Right kidney (tissue), 1 donor: Measurements from ENCODE around the gene CPEB4.

Experiments
- DNase-seq: peaks from one replicate; pipeline ENCODE4 v3.0.0-alpha.2; 2016

Gene CPEB4

DNA sequence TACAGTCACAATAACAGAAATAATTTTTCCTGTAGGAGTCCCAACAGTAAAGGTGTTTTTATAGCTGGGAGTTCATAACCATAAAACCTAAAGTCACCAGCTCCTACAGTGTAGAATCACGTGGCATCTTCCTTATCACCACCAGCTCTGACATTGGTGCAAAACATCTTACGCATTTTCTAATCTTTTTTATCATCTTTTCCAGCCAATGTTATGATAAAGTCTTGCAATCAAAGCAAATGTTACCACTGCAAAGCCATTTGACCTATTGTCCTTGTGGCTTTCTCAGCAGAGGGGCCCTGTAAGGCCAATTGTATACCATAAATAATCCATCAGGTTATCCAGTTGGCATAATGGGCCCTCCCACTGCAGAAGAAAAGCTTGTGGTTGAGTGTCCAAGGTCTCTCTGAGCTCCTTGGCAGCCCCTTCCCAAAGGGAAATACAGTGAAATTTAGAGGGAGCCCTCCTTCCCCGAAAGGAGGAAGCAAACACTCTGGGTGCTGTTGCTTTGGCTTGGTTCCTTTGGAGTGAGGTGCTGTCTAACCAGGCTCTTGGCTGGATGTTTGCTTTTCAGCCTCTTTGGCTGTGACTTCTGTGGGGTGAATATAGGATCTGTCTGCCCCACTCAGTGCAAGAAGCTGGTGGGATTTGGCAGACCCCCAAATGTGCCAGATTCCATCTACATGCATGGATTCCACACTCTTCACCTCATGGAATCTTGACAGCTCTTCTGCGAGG lies 29.3 kb upstream of the CPEB4 start:
- DNase-seq: no peak

DNA sequence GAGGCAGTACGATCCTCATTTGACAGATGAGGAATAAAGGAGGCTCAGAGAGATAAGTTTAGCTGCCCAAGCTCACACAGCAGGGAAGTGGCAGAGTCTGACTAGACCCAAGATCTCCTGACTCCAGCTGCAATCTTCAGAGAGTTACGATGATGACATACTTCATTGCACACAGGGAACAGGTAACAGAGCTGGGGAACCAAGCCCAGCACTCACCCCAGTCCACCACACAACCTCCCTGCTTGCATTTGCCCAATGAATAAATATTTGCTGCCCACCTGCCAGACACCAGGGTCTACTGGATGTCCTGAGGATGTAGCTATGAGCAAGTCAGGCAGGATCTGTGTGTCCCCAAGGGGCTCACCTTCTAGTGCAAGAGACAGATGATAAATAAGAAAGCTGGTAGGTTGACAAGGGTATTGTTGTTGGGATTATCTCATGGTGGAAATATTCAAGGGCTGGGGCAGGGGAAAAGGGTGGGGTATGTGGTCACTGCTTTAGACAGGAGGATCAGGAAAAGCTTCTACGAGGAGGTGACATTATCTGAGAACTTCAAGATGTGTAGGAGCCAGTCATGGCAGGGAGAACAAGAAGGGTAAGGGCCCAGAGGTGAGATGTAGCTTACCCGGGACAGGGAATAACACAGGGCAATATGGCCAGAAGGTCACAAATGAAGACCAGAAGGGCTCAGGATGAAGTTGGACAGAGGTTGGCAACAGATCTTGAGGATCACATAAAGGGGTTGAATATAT lies 28.6 kb upstream of the CPEB4 start:
- no peak for DNase-seq

DNA sequence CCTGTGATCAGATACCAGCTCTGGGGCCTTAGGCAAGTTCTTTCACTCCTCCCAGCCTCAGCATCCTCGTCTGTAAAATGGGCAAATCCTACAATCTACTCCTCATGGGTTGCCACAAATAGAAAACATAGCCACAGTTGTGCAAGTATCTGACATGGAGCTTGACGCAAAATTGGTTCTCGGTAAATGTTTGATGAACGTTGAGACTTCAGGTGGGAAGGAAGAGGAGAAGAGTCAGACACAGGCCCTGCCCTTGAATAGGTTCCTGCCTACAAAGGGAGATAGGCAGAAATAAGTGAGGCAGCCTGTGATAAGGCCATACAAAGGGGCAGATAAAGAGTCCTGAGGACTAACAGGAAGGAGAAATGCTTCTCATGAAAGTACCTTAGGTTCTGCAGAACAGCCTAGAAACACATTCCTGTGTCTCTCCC lies 26.1 kb upstream of the CPEB4 start:
- DNase-seq: no peak

DNA sequence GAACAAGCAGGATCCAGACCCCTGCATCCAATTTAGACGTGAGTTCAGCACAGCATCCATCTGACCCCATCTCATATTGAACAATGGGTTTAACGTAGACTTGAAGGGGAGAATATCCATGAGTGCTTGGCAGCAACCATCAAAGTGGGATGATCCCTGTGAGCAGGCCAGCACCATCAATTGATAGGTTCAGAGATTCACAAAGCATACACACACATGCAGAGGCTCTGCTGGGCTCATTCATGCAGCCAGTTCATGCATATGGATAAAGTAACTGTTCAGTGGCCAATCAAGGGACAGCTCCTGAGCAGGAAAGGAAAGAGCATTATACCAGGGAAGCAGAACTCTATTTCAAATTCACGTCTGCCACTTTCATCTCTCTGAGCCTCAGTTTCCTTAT lies 24.8 kb upstream of the CPEB4 start:
- no peak for DNase-seq

DNA sequence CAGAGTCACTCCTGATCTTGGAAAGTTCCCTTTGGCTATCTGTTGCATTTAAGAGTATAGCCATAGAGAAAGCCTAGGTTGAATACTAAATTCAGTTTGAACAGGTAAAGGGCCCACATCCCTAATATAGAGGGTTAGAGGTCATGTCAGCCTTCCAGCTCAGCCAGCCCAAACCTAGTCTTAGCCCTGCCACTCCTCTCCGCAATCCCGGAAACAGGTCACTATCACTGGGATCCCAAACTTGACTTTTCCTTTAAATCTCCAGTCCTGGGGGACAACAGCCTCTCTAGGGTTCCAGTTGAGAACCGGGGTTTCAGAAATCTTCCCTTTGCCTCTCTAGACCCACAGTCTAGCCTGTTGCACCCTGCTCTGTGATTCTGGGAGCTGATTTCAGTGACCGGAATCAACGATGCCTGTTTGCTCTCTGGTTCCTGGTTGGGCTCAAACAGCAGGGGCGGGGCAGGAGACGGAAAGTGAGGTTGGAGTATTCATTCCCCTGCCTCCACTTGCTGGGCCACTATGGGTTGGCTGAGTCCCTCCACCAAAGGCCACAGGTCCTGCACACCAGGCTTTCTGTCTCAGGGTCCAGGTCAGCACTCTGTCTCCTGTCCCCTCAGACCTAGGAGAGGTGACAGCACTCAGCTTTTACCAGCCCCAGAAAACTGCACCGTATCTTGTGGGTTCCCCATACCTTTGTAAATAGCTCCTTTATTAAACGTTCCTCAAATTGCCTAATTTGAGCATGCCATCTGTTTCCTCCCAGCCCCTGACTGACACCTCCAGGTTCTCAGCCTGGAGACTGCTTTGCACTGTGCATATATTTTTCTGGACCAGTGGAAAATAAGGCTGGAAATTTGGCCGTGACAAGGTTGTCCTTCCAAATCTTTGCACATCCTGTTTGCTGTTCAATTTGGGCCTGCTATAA lies 23.8 kb upstream of the CPEB4 start:
- DNase-seq: no peak

DNA sequence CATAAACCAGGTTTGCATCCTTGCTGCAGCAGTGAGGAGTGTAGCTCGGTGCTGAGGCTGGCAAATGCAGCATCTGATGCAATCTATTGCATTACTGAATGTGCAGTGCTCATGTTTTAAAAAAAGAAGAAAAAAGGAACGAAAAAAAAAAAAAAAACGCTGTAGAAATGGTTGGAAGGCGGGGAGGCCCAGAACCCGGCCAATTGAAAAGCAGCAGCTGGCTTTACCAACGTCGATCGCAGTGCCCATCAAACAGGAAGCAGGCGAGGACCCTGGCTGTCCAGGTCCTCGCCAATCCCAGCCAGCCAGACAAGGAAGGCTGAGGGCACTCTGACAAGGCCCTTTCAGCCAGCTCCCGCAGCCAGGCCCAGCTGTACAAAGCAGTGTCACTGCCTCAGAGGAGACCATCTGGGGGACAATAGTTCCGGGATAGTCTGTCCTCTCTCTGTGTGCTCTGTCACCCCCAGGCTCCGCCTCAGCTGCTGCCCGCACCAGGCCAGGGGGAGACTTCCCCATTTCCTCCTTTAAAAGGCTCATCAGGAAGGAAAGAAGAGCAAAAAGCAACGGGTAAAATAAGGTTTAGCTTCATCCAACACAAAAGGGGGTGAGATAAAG lies 21.8 kb upstream of the CPEB4 start:
- DNase-seq: no peak

DNA sequence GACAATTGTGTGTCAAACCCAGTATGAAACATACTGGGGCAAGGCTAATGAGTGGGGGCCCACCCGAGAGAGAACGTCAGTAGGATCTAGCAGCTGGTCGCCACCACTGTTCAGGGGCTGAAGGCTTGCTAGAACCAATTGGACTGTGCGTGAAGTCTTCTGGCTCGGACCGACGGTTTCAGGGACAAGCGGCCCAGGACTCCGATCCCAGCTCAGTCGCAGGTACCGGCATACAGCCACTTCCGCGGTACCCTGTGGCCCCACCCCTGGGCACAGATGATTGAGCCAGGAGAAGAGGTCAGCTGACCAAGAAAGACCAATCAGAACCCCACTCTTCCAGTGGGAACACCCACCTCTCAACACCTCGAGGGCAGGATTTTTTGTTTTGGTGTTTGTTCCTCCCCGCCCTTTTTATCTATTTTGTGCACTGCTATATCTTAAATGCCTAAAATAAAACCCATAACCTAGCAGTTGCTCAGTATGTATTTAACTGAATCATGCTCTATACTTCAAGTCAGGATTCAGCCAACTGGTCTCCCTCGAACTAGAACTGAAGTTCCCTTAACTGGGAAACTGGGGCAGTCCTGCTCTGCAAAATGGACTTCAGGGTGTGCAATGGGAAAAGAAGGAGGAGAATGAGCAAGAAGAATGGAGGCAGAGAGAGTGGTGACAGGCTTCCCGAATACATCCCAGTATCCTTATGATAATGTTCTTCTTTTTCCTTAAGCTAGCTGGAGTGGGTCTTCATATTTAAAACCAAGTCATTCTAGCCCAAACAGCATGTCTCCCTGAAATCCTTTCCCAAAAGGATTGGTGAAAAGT lies 21.1 kb upstream of the CPEB4 start:
- DNase-seq: no peak

DNA sequence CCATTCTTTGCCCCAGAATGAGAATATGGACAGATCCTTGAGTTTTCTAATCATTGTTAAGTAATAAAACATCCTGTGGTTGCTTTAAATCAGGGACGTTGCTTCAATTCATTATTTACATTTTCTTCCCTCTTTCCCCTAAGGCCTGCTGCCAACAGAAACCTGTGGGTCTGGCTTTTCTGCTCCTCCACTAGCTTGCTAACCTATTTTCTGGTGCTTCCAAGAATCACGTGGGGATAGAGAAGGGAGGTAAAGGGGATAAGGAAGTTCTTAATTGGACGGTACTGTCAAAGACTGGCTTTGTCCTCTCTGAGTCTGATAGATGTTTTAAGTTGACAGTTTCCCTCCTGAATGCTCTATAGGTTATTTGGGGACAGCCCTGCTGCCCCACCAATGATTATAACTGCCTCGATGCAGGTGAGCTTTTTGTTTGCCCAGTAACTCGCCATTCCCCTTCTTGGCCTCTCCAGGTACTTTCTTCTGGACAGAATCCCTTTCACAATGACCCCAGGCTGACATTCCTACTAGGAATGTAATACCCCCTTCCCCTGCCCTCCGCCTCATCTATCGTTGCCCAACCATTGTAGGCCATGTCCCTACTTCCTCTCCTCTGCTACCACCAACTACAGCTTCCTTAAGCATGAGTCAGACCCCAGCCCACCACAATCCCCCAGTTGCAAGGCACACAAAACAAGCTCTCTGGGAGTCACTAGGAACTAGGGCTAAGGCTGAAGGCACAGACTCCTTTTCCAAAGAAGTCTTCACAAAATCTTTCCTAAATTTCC lies 19.9 kb upstream of the CPEB4 start:
- no peak for DNase-seq

DNA sequence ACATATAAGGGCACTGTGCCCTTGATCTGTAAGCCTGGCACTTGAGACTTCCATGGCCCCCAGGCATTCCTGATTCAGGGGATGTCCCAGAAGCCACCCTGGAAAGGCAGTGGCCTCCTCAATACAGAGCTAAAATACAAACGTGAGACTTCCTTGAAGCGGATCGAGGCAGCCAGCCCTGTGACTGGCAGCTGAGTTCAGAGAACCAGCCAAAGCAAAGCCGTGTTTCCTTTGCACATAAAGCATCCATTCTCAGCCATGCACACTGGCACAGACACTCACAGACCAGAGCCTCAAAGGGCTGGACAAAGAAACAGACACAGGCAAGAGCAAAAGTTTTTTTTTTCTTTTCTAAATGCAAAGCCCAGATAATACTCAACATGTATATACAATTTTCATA lies 18.8 kb upstream of the CPEB4 start:
- no peak for DNase-seq

DNA sequence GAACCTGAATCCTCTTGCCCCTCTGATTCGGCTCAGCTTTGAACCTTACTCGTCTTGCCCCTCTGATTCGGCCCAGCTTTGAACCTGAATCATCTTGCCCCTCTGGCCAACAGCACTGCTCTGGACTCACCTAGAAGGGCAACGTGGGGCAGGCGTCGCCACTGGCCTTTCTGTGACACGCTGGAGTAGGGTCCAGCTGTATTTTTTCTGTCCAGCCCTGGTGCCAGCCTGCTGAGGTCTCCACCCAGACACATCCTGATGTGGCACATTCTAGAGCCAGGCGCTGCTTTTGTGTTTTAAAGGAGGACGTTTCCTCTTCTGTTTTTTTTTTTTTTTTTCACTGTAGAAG lies 15.2 kb upstream of the CPEB4 start:
- no peak for DNase-seq

DNA sequence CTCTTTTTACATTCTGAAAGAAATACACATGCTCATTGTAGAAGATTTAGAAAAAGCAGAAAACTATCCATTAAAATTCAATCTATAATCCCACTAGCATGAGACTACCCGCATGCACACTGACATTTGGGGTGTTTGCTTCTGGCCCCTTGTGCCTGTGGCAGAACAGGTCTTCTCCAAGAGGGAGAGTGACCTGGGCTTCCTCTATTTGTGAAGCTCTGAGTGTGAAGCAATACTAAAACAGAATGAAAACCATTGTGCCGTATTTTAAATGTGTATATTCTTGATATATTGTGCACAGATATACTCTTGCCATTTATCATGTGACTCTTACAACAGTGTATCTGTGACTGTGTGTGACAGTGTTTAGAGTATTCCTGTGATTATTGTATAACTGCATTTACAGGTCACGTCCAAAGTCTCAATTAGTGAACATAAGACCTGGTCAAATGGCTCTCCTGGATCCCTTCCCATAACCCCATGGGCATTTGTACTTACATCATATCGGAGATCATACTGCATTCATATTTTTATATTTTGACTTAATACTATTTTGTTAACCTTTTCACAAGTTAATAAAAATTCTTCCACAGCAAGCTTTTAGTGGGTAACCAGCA lies 14.7 kb upstream of the CPEB4 start:
- DNase-seq: no peak

DNA sequence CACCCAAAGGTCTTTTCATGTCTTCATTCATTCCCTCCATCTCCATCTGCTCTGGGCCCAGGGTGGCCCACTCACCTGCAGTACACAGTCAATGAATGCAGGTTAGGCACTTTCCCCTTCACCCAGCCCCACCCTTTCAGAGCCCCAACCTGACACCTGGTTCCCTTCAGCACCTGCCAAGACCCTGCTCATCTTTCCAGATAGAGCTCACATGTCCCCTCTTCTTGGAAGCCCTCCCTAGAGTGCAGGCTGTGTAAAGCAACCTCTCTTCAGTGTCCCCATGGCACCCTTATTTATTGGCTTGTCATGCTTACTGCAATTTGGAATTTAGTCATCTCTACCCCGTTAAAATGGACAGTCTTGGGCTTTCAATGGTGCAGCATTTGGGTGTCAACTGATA lies 13.0 kb upstream of the CPEB4 start:
- DNase-seq: no peak

DNA sequence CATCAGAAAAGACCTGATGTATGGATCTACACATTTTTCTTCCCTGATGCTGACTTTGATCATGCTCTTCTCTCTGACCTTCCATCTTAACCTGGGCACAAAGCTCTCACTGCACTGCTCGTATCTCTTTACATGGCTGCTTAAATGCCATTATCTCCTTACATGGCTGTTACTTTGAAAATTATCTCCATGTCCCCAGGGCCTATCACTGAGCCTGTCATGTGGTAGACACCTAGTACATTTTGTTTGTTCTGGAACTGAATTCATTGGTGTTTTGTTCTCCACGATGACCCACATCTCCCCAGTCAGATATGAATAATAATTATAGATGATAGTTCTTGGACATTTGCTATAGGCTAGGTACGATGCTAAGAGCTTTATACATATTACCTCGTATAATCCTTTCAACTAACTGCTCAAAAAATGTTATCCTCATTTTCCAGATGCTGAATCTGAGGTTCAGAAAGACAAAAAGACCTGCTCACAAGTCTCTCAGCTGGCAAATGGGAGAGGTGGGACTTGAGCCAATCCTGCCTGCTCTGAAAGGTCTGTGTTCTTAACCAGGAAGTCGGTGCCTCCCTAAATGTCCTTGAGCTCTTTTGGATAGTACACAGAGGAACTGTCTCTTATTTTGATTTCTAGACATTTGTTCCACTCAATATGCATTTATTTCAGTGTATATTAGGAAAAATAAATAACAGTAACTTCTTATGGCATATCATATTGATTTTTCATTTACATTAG lies 9.8 kb upstream of the CPEB4 start:
- DNase-seq: no peak

DNA sequence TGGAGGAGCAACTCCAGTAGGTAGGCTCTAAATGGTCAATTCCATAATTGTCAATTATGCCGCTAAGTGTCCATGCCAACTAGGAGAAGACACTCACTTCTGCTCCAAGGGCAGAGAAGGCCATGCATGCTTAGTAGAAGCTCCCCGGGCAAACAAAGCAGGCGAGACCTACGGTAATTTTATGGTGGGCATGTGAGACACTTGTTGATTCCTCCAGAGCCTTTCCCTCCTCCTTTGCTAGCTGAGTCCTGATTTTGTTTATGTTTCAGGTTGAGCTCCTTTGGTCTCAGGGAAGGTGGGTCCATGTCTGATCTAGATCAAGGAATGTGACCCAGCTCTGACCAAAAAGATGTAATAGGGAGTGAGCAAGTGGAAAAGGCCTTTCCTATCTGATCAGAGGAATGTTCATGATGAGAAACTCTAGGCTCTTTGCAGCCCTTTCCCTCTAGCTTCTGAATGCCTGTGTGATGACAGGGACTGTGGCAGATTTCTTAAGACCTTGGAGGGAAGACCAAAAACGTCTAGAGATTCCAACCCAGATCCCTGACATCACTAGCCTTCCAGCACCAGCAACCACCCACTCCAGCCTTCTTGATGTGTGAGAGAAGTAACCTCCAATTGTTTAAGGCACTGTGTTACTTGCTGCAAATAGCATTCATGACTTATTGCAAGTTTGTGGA lies 7.7 kb upstream of the CPEB4 start:
- DNase-seq: no peak

DNA sequence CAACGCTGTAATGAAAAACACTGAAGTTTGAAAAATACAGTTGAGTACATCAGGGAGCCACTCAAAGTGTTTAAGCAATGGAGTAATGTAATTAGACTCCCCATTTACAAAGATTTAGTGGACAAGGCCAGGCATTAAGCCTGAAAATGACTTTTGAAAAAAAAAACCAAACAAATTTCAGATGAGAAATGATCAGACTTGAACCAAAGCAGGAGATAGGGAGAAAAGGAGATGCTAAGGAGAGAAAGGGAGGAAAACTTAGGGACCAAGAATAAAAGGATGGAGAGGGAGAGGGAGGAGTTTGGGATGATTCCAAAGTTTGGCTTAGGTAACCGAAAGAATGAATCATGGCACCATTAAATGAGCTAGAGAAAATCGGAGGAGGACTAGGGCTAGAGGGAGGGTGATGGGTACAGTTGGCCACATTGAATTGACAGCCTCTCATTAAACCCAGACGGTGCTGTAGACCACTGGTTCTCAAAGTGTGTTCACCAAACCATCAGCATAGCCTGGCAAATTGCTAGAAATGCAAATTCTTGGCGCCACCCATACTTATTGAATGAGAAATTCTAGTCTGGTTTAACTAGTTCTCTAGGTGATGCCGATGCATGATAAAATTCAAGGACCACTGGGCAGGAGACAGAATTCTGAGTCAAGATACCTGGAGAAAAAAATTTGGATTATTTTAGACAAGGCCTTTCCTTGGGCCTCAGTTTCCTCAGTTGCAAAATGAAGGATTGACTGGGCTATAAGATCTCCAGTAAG lies 6.2 kb upstream of the CPEB4 start:
- no peak for DNase-seq

DNA sequence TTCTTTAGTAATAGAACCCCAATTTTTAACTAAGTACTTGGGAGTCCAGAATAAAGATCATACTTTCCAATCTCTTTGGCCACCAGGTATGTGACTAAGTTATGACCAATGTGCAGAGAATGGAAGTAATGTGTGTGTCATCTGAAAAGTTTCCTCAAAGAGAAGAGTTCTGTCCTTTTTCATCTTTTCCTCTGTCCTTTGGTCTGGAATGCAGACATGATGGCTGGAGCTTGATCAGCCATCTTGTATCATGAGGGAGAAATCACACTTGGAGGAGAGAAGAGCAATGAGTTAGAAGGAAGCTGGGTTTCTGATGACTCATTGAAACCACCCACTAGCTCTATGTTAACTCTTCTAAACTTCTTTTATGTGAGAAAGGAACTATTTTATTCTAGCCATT lies 5.5 kb upstream of the CPEB4 start:
- DNase-seq: no peak

DNA sequence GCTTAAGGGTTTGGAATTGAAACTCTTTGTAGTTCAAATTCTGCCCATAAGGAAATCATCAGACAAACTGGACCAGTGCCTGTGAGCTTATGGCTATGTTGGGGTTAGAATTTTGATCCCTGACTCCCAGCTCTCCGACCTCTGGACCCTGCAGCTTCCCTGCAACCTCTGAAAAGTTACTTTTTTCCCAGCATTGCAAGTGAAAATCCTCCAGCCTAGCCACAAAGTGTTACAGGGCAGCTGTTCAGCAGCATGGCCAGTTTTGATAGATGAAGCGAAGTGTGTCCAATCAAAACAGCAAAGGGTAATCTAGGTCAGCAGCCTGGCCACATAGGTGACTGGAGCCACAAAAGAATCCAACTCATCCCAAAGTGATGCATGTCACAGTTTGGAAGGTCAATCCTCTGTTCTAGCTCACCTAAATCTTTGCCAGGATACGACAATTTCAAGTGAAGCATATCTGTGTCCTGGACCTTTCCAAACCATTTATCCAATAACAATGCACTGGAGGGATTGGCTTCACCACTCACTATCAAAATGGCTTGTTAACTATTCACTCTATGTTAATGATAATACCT lies 4.7 kb upstream of the CPEB4 start:
- DNase-seq: no peak
